HG03469 (cell line): Measurements from ENCODE around the gene SLX9.
"Not testable (repeated sequence)": the region's sequence is repeated elsewhere in the genome, so short reads cannot be mapped to it uniquely, and the experiment has no call there.

Experiments
- ATAC-seq: cut with Tn5 transposase; IDR thresholded peaks from one replicate; pipeline ENCODE4 v1.9.1; 2021; ENCODE audit warnings: mild to moderate bottlenecking, moderate library complexity, moderate number of reproducible peaks; ENCODE audit not compliant: unreplicated experiment

The SLX9 gene

GRCh38 chr21:45015469-45015860 lies 75.6 kb downstream of the SLX9 start:
- ATAC-seq, result no peak

- ATAC-seq, result no peak
Measured at GRCh38 chr21:45016031-45016405, 76.2 kb downstream of the SLX9 start.

GRCh38 chr21:45016406-45017038 lies 76.7 kb downstream of the SLX9 start:
- ATAC-seq, result no peak

- no peak for ATAC-seq
Measured at GRCh38 chr21:45017039-45017960, 77.5 kb downstream of the SLX9 start.

GRCh38 chr21:45018131-45019075 lies 78.6 kb downstream of the SLX9 start:
- no peak for ATAC-seq

- ATAC-seq, result no peak
Measured at GRCh38 chr21:45019076-45019886, 79.5 kb downstream of the SLX9 start.

GRCh38 chr21:45019887-45020537 lies 80.2 kb downstream of the SLX9 start:
- no peak for ATAC-seq

- no peak for ATAC-seq
Measured at GRCh38 chr21:45020629-45021427, 81.0 kb downstream of the SLX9 start.

- no peak for ATAC-seq
Measured at GRCh38 chr21:45021428-45022347, 81.9 kb downstream of the SLX9 start.

- ATAC-seq, result no peak
Measured at GRCh38 chr21:45022348-45022675, 82.5 kb downstream of the SLX9 start.

- no peak for ATAC-seq
Measured at GRCh38 chr21:45022736-45023135, 82.9 kb downstream of the SLX9 start.

GRCh38 chr21:45024516-45024915 lies 84.7 kb downstream of the SLX9 start:
- ATAC-seq, result not testable (repeated sequence)

GRCh38 chr21:45026066-45026745 lies 86.4 kb downstream of the SLX9 start:
- no peak for ATAC-seq
